C4-2B (cell line): ENCODE results near the gene FREM2.

Experiments
- CTCF ChIP-seq: fragments of 450-650 bp; conservative IDR thresholded peaks from 2 replicates; pipeline ENCODE4 v1.5.1; 2017; ENCODE audit warnings: mild to moderate bottlenecking
- ZFX ChIP-seq: fragments of 450-650 bp; IDR thresholded peaks from 2 replicates; pipeline ENCODE4 v1.6.1; 2017

DNA sequence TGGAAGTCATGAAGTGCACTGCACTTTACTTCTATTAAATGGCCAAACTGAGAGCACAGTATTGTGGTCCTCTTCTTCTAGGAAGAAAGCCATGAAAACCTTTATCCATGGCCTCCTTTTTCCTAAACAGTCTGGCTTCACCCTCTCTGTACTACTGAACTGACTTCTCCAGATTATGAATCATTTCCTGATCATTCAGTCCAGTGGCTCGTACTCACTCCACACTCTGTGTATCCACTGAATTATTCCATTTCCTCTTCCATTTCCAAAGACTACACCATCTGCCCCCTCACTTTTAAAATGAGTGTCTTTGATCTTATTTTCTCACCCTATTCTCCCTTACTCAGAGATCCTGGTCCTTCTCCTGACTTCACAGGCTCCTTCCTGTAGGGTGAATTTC lies 29.7 kb upstream of the FREM2 start:
- TF ChIP-seq CTCF (no peak), ZFX (no peak)
